Spleen (tissue), 13 donors: Measurements from ENCODE around the gene ZNF773. TPM values are rescaled to one million over a fixed set of nuclear protein-coding genes. Genes with fewer than 3 reads are reported as not detected.
"Not testable (repeated sequence)": the region's sequence is repeated elsewhere in the genome, so short reads cannot be mapped to it uniquely, and the experiment has no call there.

Experiments
- DNase-seq: peaks from one replicate; pipeline ENCODE4 v3.0.0-alpha.2; 2020
- H3K27ac ChIP-seq, 8 donors: fragments of 200-600 bp; sonication (generic) in 7 of 8; 1 replicate in 4 of 8; 2 replicates in 4 of 8; pipeline versions ENCODE4 v1.5.0 to v1.8.0; 2016 to 2021; ENCODE audit warnings: inconsistent platforms in 4 of 8, mild to moderate bottlenecking in 4 of 8, moderate library complexity in 1 of 8
- H3K27me3 ChIP-seq, 7 donors: fragments of 200-600 bp; sonication (generic) in 6 of 7; replicated peaks in 1 of 7; 1 replicate in 4 of 7; 2 replicates in 3 of 7; pipeline versions ENCODE4 v1.5.0 to v1.8.0; 2016 to 2021; ENCODE audit warnings: inconsistent platforms in 3 of 7, mild to moderate bottlenecking in 1 of 7
- H3K36me3 ChIP-seq, 6 donors: fragments of 200-600 bp; sonication (generic) in 5 of 6; 1 replicate in 4 of 6; 2 replicates in 2 of 6; pipeline versions ENCODE4 v1.5.0 to v1.8.0; 2016 to 2021; ENCODE audit warnings: inconsistent platforms in 2 of 6
- H3K4me1 ChIP-seq, 6 donors: fragments of 200-600 bp; sonication (generic) in 5 of 6; 1 replicate in 3 of 6; 2 replicates in 3 of 6; pipeline versions ENCODE4 v1.5.0 to v1.8.0; 2016 to 2021; ENCODE audit warnings: inconsistent platforms in 3 of 6
- H3K4me3 ChIP-seq, 8 donors: fragments of 200-600 bp; sonication (generic) in 7 of 8; 1 replicate in 4 of 8; 2 replicates in 4 of 8; pipeline versions ENCODE4 v1.5.0 to v1.8.0; 2016 to 2021; ENCODE audit warnings: inconsistent platforms in 4 of 8, mild to moderate bottlenecking in 4 of 8, moderate library complexity in 2 of 8
- H3K9me3 ChIP-seq, 8 donors: fragments of 200-600 bp; sonication (generic) in 7 of 8; 1 replicate in 4 of 8; 2 replicates in 4 of 8; pipeline versions ENCODE4 v1.5.0 to v1.8.0; 2016 to 2021; ENCODE audit warnings: inconsistent platforms in 4 of 8
- POLR2A ChIP-seq, 3 donors: fragments of 450-650 bp; IDR thresholded peaks; one replicate each; pipeline ENCODE4 v1.5.1; 2017; ENCODE audit warnings: antibody characterized with exemption in 3 of 3, mild to moderate bottlenecking in 1 of 3
- POLR2AphosphoS5 ChIP-seq, 3 donors: sonication (generic); formaldehyde crosslinking; IDR thresholded peaks; one replicate each; pipeline ENCODE4 v1.5.1; 2017; ENCODE audit warnings: antibody characterized with exemption in 3 of 3
- WGBS, 5 donors: extraction: QIAGEN DNeasy Blood & Tissue Kit in 3 of 5; methylation state at CpG; one replicate each; pipeline versions ENCODE4 v1.1.5 to v1.1.7; 2013 to 2018; 5-methylcytosine and 5-hydroxymethylcytosine counted together
- intact Hi-C: fragments of 100-400 bp; cut with DNase I; formaldehyde crosslinking; loops from one replicate; pipeline ENCODE4 v1.15.0; 2023; ENCODE audit warnings: low total_unique reads
- long read RNA-seq, 2 donors: transcript quantifications; one replicate each; lab custom pipeline, GENCODE V29; 2026
- polyA plus RNA-seq, 3 donors: library from polyadenylated mRNA; stranded (reverse); fragments of 200-250 nt; gene quantifications; one replicate each; pipeline ENCODE4 v1.2.1, GENCODE V29; 2013
- total RNA-seq, 7 donors: library from RNA; depleted of rRNA in 3 of 7; stranded (reverse); fragments of >200 nt in 3 of 7; fragmentation: NEBNext Ultra II Directional in 4 of 7; extraction: Animal tissue kit (Norgen Biotek cat#: 25700) in 4 of 7; gene quantifications; one replicate each; pipeline versions ENCODE4 v1.1.0 to v1.2.1, GENCODE V29; 2016 to 2021
- TF ChIP-seq, protein P1 (sequence below), 11 experiments: fragments of 200-600 bp in 7 of 11; fragments of 450-650 bp in 4 of 11; sonication (generic) in 4 of 11; IDR thresholded peaks in 8 of 11; conservative IDR thresholded peaks in 3 of 11; 1 replicate in 7 of 11; 2 replicates in 4 of 11; pipeline versions ENCODE4 v1.4.0 to v1.8.0; 2016 to 2021; ENCODE audit warnings: antibody characterized with exemption in 11 of 11, inconsistent platforms in 4 of 11, mild to moderate bottlenecking in 1 of 11
- donor health status: healthy with polysubstance abuse.
- donor health status: DM: no; HTN: no; CAD: no; lungs with moderate emphysema.
- donor health status: DM: no; HTN: no; CAD: no.
- donor health status: Bipolar disorder and iron deficiency.
- donor health status: healthy.
- donor health status: DM: no; HTN: no; CAD: no.
- donor health status: DM: yes; HTN: yes; CAD: no.

The ZNF773 gene
- 10 to 100 TPM; 10.5 to 25.2 (median 17.5) TPM for total RNA-seq
- 1 to 10 TPM; 3.0 to 5.7 (median 3.9) TPM for polyA plus RNA-seq
- long read RNA-seq, donor 1, partial matches to known transcripts, result 0 of 1 reads
- long read RNA-seq, donor 1, other reads (novel, unspliced or antisense), result 0 of 1 reads
- long read RNA-seq, donor 2, partial matches to known transcripts, result 0 of 2 reads
- long read RNA-seq, donor 2, other reads (novel, unspliced or antisense), result 0 of 2 reads

DNA sequence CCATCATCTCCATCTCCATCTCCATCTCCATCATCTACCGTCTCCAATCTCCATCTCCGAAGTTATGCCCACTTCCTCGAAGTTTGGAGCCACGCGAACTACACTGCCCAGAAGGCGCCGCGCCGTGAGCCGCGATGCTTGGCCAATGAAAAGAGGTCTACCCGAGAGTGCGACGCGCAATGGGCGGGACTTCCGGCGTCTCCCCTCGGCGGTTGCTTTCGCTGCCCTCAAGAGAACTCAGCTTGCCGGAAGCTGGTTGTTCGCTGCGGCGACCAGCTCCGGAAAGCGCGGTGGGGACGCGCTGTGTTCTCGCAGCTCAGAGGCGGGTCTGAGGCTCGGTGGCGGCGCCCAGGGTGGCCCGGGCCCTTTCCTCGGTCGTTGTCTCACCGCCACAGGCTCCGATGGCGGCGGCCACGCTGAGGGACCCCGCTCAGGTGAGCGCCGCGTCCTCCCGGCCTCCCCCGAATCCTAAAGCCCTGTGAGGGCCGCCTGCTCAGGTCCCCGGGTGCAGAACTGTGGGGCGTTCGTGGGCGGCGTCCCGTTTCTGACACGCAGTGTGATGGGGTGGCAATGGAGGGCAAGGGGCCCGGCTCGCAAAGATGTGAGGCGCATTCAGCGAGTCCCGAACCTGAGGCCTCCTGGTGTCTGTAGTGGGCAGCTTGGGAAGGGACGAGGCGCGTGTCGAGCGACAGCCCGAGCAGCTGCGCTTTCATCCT lies at the start of gene ZNF773:
Gene ZNF773 (plus strand): TSS at position 259 of the 716 bp plus-strand sequence. CDS start 143 bp downstream, at position 402.
- Histone ChIP-seq H3K9me3 (peaks cover 0 to 82% (median 59%) of the 10 kb centered on the region in 8 donors), H3K4me1 (peaks cover 7 to 25% (median 10%) of the 10 kb centered on the region in 6 donors), H3K4me3 (peak within 1 kb of the TSS; percentile 61 to 91 (median 66)), H3K27ac (peak within 1 kb of the TSS; percentile 84 to 94 (median 93)), H3K36me3 (peaks cover 0 to 42% (median 11%) of the 10 kb centered on the region in 6 donors)
- TF ChIP-seq POLR2A (IDR thresholded peaks at IDR 0.05) (peak in 2 of 3 donors; percentile 26 to 43), POLR2AphosphoS5 (IDR thresholded peaks at IDR 0.05) (peak; percentile 96)
- intact Hi-C loops, H3K27me3 ChIP-seq: not testable (repeated sequence)
- WGBS, 5 donors, result 0 to 1% (median 0%) methylated on average over 43 to 61 of the region's 69 CpGs
- peak; percentile 97 for DNase-seq

GRCh38 chr19:57452307-57452706 lies 47.4 kb upstream of the ZNF773 start:
- no peak overlapping the region for H3K27ac ChIP-seq
- H3K9me3 ChIP-seq, result peaks cover 0 to 99% (median 83%) of the 10 kb centered on the region in 8 donors
- no peak for TF ChIP-seq POLR2A (IDR thresholded peaks at IDR 0.05)
- TF ChIP-seq, protein P1, sequence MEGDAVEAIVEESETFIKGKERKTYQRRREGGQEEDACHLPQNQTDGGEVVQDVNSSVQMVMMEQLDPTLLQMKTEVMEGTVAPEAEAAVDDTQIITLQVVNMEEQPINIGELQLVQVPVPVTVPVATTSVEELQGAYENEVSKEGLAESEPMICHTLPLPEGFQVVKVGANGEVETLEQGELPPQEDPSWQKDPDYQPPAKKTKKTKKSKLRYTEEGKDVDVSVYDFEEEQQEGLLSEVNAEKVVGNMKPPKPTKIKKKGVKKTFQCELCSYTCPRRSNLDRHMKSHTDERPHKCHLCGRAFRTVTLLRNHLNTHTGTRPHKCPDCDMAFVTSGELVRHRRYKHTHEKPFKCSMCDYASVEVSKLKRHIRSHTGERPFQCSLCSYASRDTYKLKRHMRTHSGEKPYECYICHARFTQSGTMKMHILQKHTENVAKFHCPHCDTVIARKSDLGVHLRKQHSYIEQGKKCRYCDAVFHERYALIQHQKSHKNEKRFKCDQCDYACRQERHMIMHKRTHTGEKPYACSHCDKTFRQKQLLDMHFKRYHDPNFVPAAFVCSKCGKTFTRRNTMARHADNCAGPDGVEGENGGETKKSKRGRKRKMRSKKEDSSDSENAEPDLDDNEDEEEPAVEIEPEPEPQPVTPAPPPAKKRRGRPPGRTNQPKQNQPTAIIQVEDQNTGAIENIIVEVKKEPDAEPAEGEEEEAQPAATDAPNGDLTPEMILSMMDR (IDR thresholded peaks at IDR 0.05 in 8 of 11, conservative IDR thresholded peaks at IDR 0.05 in 3 of 11), result no peak
- TF ChIP-seq POLR2AphosphoS5 (IDR thresholded peaks at IDR 0.05), result no peak
- H3K4me1 ChIP-seq, result no peaks in the 10 kb centered on the region
- H3K4me3 ChIP-seq, result no peak overlapping the region
- no peak for DNase-seq
- WGBS, 5 donors, result 91 to 98% (median 98%) methylated on average over 3 of the region's 3 CpGs
- no peaks in the 10 kb centered on the region for H3K27me3 ChIP-seq
- peaks cover 0 to 15% (median 0%) of the 10 kb centered on the region in 6 donors for H3K36me3 ChIP-seq
- intact Hi-C loops, result no loop called here

- no peak for DNase-seq
- H3K9me3 ChIP-seq, result peaks cover 30 to 100% (median 100%) of the 10 kb centered on the region in 8 donors
- WGBS, 5 donors, result 74 to 80% (median 76%) methylated on average over 5 of the region's 5 CpGs
Observed at GRCh38 chr19:57465680-57466381, 33.9 kb upstream of the ZNF773 start.

GRCh38 chr19:57466489-57466888 lies 33.2 kb upstream of the ZNF773 start:
- no peaks in the 10 kb centered on the region for H3K27me3 ChIP-seq
- H3K27ac ChIP-seq, result no peak overlapping the region
- H3K4me3 ChIP-seq, result peak overlapping the region in 1 of 8 donors; percentile 1
- no peaks in the 10 kb centered on the region for H3K4me1 ChIP-seq
- WGBS, 5 donors, result 95 to 99% (median 96%) methylated on average over 4 to 5 of the region's 5 CpGs
- TF ChIP-seq POLR2AphosphoS5 (IDR thresholded peaks at IDR 0.05), result no peak
- no peak for TF ChIP-seq POLR2A (IDR thresholded peaks at IDR 0.05)
- TF ChIP-seq, protein P1 (IDR thresholded peaks at IDR 0.05 in 8 of 11, conservative IDR thresholded peaks at IDR 0.05 in 3 of 11), result no peak
- no peak for DNase-seq
- intact Hi-C loops, result no loop called here
- peaks cover 31 to 100% (median 100%) of the 10 kb centered on the region in 8 donors for H3K9me3 ChIP-seq
- H3K36me3 ChIP-seq, result peaks cover 0 to 54% (median 9%) of the 10 kb centered on the region in 6 donors

More at GRCh38 chr19:57465680-57466381, 33.9 kb upstream of the ZNF773 start:
- no peaks in the 10 kb centered on the region for H3K27me3 ChIP-seq
- peaks cover 0 to 49% (median 9%) of the 10 kb centered on the region in 6 donors for H3K36me3 ChIP-seq
- no peaks in the 10 kb centered on the region for H3K4me1 ChIP-seq
- H3K4me3 ChIP-seq, result no peak overlapping the region
- intact Hi-C loops, result no loop called here
- no peak overlapping the region for H3K27ac ChIP-seq
- TF ChIP-seq, protein P1 (IDR thresholded peaks at IDR 0.05 in 8 of 11, conservative IDR thresholded peaks at IDR 0.05 in 3 of 11), result peak in 2 of 11 experiments; percentile 9 to 12
- TF ChIP-seq POLR2AphosphoS5 (IDR thresholded peaks at IDR 0.05), result no peak
